Fibroblast of lung (primary cell): Measurements from ENCODE around the gene TICRR. TPM values are rescaled to one million over a fixed set of nuclear protein-coding genes. Genes with fewer than 3 reads are reported as not detected.

Source experiments
- DNase-seq, 2 donors: peaks; one replicate each; pipeline versions ENCODE4 v3.0.0 to v3.0.0-alpha.2; 2010; ENCODE audit warnings: low read depth in 2 of 2
- H2AFZ ChIP-seq: 2 replicates; pipeline ENCODE4 v1.5.1; 2012; ENCODE audit warnings: low read length, control low read depth, inconsistent platforms
- H3K27ac ChIP-seq: 2 replicates; pipeline ENCODE4 v1.5.1; 2011; ENCODE audit warnings: low read length, control low read depth; ENCODE audit not compliant: insufficient read depth
- H3K27me3 ChIP-seq: 2 replicates; pipeline ENCODE4 v1.5.1; 2011; ENCODE audit warnings: mild to moderate bottlenecking, low read length; ENCODE audit not compliant: control insufficient read depth, insufficient read depth
- H3K36me3 ChIP-seq: 2 replicates; pipeline ENCODE4 v1.5.1; 2011; ENCODE audit warnings: low read length; ENCODE audit not compliant: control insufficient read depth, insufficient read depth
- H3K4me1 ChIP-seq: 2 replicates; pipeline ENCODE4 v1.5.1; 2011; ENCODE audit warnings: low read length; ENCODE audit not compliant: control insufficient read depth, insufficient read depth; ENCODE audit errors: extremely low read depth
- H3K4me2 ChIP-seq: 2 replicates; pipeline ENCODE4 v1.5.1; 2011; ENCODE audit warnings: low read length, control low read depth; ENCODE audit not compliant: insufficient read depth; ENCODE audit errors: extremely low read depth
- H3K4me3 ChIP-seq, 4 experiments: fragments of 200-600 bp in 1 of 4; sonication (generic) in 1 of 4; replicated peaks in 1 of 4; 2 replicates each; pipeline ENCODE4 v1.5.1; 2011 to 2016; ENCODE audit warnings: low read length in 4 of 4, low read depth in 3 of 4, mild to moderate bottlenecking in 3 of 4, control low read depth in 2 of 4, inconsistent platforms in 1 of 4, mixed read lengths in 1 of 4; ENCODE audit not compliant: insufficient read depth in 1 of 4; ENCODE audit errors: control extremely low read depth in 1 of 4
- H3K79me2 ChIP-seq: 2 replicates; pipeline ENCODE4 v1.5.1; 2012; ENCODE audit warnings: mild to moderate bottlenecking, low read length, inconsistent platforms; ENCODE audit not compliant: control insufficient read depth, insufficient read depth
- H3K9ac ChIP-seq: 2 replicates; pipeline ENCODE4 v1.5.1; 2011; ENCODE audit warnings: mild to moderate bottlenecking, low read length, control low read depth; ENCODE audit not compliant: insufficient read depth
- H3K9me3 ChIP-seq: 2 replicates; pipeline ENCODE4 v1.5.1; 2012; ENCODE audit warnings: low read depth, low read length; ENCODE audit not compliant: control insufficient read depth, insufficient read depth
- H4K20me1 ChIP-seq: 2 replicates; pipeline ENCODE4 v1.5.1; 2011; ENCODE audit warnings: low read length; ENCODE audit not compliant: control insufficient read depth, insufficient read depth; ENCODE audit errors: extremely low read depth
- EZH2 ChIP-seq: IDR thresholded peaks from 2 replicates; pipeline ENCODE4 v1.5.1; 2012; ENCODE audit warnings: low read length, control low read depth, mild to moderate bottlenecking; ENCODE audit errors: missing control alignments
- polyA plus RNA-seq, 2 donors: library from polyadenylated mRNA; depleted of rRNA in 1 of 2; stranded (reverse) in 1 of 2; unstranded in 1 of 2; fragments of >200 nt; gene quantifications; 2 replicates each; pipeline ENCODE4 v1.2.1, GENCODE V29; 2011 to 2012; ENCODE audit warnings: missing spikeins in 1 of 2
- total RNA-seq: library from RNA; depleted of rRNA; stranded (reverse); fragments of >200 nt; gene quantifications from 2 replicates; pipeline ENCODE4 v1.2.1, GENCODE V29; 2014
- TF ChIP-seq, protein P1 (sequence below), 2 donors: IDR thresholded peaks in 1 of 2; conservative IDR thresholded peaks in 1 of 2; 1 replicate in 1 of 2; 2 replicates in 1 of 2; pipeline ENCODE4 v1.5.1; 2011 to 2012; ENCODE audit warnings: low read length in 2 of 2, control low read depth in 1 of 2, inconsistent platforms in 1 of 2, low read depth in 1 of 2, mild to moderate bottlenecking in 1 of 2

The TICRR gene
- total and polyA plus RNA-seq, 2 donors (not counting 1 experiment from before 2014, with no cell fraction given): 1.2 to 1.6 TPM

DNA sequence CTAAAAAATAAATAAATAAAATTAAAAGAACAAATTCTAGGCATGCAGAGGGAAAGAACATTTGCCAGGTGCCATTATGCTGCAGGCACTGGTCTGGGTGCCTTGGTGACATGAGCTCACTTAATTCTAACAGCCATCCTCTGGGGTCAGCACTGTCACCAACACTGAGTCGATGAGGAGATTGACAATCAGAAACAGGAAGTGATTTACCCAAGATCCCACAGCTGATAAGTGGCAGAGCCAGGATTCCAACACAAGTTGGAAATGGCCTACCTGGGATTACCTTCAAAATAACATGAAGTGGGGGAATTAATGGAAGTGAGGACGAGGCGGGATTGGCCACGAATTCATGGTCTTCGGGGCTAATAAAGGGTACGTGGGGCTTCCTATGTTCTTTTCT lies 100.3 kb downstream of the TICRR start:
- Histone ChIP-seq H2AFZ (no peak overlapping the region), H3K36me3 (no peaks in the 10 kb centered on the region), H3K9me3 (no peaks in the 10 kb centered on the region), H3K9ac (no peak overlapping the region), H3K4me3 (no peak overlapping the region), H3K27me3 (no peaks in the 10 kb centered on the region), H4K20me1 (no peaks in the 10 kb centered on the region), H3K4me2 (no peak overlapping the region), H3K27ac (no peak overlapping the region), H3K4me1 (no peaks in the 10 kb centered on the region), H3K79me2 (no peaks in the 10 kb centered on the region)
- no peak for DNase-seq
- TF ChIP-seq, protein P1, sequence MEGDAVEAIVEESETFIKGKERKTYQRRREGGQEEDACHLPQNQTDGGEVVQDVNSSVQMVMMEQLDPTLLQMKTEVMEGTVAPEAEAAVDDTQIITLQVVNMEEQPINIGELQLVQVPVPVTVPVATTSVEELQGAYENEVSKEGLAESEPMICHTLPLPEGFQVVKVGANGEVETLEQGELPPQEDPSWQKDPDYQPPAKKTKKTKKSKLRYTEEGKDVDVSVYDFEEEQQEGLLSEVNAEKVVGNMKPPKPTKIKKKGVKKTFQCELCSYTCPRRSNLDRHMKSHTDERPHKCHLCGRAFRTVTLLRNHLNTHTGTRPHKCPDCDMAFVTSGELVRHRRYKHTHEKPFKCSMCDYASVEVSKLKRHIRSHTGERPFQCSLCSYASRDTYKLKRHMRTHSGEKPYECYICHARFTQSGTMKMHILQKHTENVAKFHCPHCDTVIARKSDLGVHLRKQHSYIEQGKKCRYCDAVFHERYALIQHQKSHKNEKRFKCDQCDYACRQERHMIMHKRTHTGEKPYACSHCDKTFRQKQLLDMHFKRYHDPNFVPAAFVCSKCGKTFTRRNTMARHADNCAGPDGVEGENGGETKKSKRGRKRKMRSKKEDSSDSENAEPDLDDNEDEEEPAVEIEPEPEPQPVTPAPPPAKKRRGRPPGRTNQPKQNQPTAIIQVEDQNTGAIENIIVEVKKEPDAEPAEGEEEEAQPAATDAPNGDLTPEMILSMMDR (conservative IDR thresholded peaks at IDR 0.05 in 1 of 2, IDR thresholded peaks at IDR 0.05 in 1 of 2; ENCODE audit: low read depth in 1 of 2, low read length in 2 of 2): no peak
- no peak for TF ChIP-seq EZH2

DNA sequence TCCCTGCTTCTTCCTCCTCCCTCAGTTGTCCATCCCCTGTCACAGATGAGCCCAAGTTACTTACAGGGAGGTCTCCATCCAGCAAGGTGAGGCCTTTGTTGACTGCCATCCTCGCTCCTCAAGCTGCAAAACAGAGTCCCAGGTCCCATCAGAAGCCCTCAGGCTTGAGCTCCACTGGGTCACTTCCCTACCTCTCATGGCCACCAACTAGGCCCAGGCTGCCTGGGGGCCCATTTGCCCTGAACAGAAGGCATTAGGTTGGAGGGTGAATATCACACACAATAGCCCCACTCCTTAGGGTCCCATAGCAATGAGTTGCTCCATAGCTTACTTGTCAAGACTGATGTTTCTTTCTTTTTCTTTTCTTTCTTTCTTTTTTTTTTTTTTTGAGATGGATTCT lies 102.1 kb downstream of the TICRR start:
- H3K9me3 ChIP-seq: no peaks in the 10 kb centered on the region
- no peak overlapping the region for H3K9ac ChIP-seq
- H2AFZ ChIP-seq: no peak overlapping the region
- no peaks in the 10 kb centered on the region for H3K27me3 ChIP-seq
- no peaks in the 10 kb centered on the region for H4K20me1 ChIP-seq
- no peak for DNase-seq
- H3K27ac ChIP-seq: no peak overlapping the region
- TF ChIP-seq EZH2: no peak
- TF ChIP-seq, protein P1 (conservative IDR thresholded peaks at IDR 0.05 in 1 of 2, IDR thresholded peaks at IDR 0.05 in 1 of 2; ENCODE audit: low read depth in 1 of 2, low read length in 2 of 2): no peak
- H3K36me3 ChIP-seq: no peaks in the 10 kb centered on the region
- H3K4me1 ChIP-seq: no peaks in the 10 kb centered on the region
- no peaks in the 10 kb centered on the region for H3K79me2 ChIP-seq
- H3K4me2 ChIP-seq: no peak overlapping the region
- H3K4me3 ChIP-seq: no peak overlapping the region

Other genes with a start within 250 kb of the TICRR start
- gene POLG, start 240.6 kb upstream of the TICRR start, total RNA-seq: 52.4 and 61.3 TPM in 2 replicates
- gene POLG, start 240.6 kb upstream of the TICRR start, polyA plus RNA-seq: 20.4 and 22.7 TPM in 2 replicates
- gene RHCG, start 78.9 kb upstream of the TICRR start, total RNA-seq: under 0.01 TPM in 1 of 2 replicates, not detected in the other
- gene RHCG, start 78.9 kb upstream of the TICRR start, polyA plus RNA-seq: not detected in 2 replicates
- 11.4 and 11.6 TPM in 2 replicates for gene KIF7, start 80.0 kb downstream of the TICRR start, total RNA-seq
- 2.9 and 3.6 TPM in 2 replicates for gene KIF7, start 80.0 kb downstream of the TICRR start, polyA plus RNA-seq
- 0.50 and 0.51 TPM in 2 replicates for gene PLIN1, start 103.9 kb downstream of the TICRR start, total RNA-seq
- 0.02 and 0.06 TPM in 2 replicates for gene PLIN1, start 103.9 kb downstream of the TICRR start, polyA plus RNA-seq
- 11.7 and 15.9 TPM in 2 replicates for gene PEX11A, start 115.3 kb downstream of the TICRR start, total RNA-seq
- 4.0 and 6.6 TPM in 2 replicates for gene PEX11A, start 115.3 kb downstream of the TICRR start, polyA plus RNA-seq
- under 0.01 and 0.17 TPM in 2 replicates for gene WDR93, start 115.3 kb downstream of the TICRR start, total RNA-seq
- 0.14 TPM in 1 of 2 replicates, not detected in the other for gene WDR93, start 115.3 kb downstream of the TICRR start, polyA plus RNA-seq
- 0.26 and 1.3 TPM in 2 replicates for gene MESP1, start 175.8 kb downstream of the TICRR start, total RNA-seq
- 0.06 TPM in 1 of 2 replicates, not detected in the other for gene MESP1, start 175.8 kb downstream of the TICRR start, polyA plus RNA-seq
- 0.77 and 0.99 TPM in 2 replicates for gene MESP2, start 200.9 kb downstream of the TICRR start, total RNA-seq
- gene MESP2, start 200.9 kb downstream of the TICRR start, polyA plus RNA-seq: 0.24 TPM in 1 of 2 replicates, not detected in the other
- gene ANPEP, start 239.4 kb downstream of the TICRR start, total RNA-seq: 21.6 and 70.8 TPM in 2 replicates
- 72.8 and 116 TPM in 2 replicates for gene ANPEP, start 239.4 kb downstream of the TICRR start, polyA plus RNA-seq